Measurements from ENCODE around the gene CDH4. TPM values are rescaled to one million over a fixed set of nuclear protein-coding genes. Genes with fewer than 3 reads are reported as not detected.

The CDH4 gene
- total RNA-seq, 1 donor, result 0.18 TPM

GRCh38 chr20:61764471-61765025, 512.5 kb downstream of the CDH4 start:
- no peak for DNase-seq (ENCODE audit: low read depth)
- no peak overlapping the region for H3K4me3 ChIP-seq (ENCODE audit: low read depth, low read length)
- TF ChIP-seq, protein P1, sequence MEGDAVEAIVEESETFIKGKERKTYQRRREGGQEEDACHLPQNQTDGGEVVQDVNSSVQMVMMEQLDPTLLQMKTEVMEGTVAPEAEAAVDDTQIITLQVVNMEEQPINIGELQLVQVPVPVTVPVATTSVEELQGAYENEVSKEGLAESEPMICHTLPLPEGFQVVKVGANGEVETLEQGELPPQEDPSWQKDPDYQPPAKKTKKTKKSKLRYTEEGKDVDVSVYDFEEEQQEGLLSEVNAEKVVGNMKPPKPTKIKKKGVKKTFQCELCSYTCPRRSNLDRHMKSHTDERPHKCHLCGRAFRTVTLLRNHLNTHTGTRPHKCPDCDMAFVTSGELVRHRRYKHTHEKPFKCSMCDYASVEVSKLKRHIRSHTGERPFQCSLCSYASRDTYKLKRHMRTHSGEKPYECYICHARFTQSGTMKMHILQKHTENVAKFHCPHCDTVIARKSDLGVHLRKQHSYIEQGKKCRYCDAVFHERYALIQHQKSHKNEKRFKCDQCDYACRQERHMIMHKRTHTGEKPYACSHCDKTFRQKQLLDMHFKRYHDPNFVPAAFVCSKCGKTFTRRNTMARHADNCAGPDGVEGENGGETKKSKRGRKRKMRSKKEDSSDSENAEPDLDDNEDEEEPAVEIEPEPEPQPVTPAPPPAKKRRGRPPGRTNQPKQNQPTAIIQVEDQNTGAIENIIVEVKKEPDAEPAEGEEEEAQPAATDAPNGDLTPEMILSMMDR (IDR thresholded peaks at IDR 0.05; ENCODE audit: insufficient read depth, low read length), result no peak

DNA sequence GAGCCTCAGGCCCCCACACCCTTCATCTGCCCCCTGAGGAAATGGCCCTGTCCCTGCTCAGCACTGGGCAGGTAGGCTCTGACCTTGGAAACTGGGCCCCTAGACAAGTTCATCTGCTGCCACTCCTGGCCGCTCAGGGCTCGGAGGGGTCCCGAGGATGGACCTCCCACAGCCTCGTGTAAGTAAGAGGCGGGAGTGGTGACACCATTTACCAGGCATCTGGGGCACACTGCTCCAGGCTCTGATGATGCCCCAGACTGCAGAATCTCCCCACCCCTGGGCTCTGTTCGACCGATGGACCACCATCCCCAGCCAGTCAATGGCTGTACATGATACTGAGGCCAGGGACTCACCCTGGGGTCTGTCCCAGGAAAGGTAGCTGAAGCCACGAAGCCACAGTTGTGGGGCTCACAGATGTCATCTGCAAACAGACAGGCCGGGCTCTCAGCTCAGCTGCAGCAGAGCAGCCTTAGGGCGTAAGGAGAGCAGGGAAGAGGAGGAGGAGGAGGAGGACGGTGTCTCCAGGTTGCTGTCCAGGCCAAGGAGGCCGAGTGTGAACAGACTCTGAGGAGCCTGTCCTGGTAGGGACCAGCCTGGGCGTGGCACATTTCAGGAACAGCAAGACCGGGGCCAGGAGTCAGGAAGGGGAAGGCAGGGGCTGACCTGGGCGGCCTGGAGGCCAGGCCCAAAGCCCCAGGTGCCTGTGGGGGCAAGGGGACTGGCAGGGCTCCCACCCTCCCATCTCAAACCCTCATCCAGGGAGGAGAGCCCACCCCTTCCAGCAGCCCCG, 513.2 kb downstream of the CDH4 start:
- H3K4me3 ChIP-seq (ENCODE audit: low read depth, low read length), result no peak overlapping the region
- no peak for DNase-seq (ENCODE audit: low read depth)
- TF ChIP-seq, protein P1 (IDR thresholded peaks at IDR 0.05; ENCODE audit: insufficient read depth, low read length), result no peak

DNA sequence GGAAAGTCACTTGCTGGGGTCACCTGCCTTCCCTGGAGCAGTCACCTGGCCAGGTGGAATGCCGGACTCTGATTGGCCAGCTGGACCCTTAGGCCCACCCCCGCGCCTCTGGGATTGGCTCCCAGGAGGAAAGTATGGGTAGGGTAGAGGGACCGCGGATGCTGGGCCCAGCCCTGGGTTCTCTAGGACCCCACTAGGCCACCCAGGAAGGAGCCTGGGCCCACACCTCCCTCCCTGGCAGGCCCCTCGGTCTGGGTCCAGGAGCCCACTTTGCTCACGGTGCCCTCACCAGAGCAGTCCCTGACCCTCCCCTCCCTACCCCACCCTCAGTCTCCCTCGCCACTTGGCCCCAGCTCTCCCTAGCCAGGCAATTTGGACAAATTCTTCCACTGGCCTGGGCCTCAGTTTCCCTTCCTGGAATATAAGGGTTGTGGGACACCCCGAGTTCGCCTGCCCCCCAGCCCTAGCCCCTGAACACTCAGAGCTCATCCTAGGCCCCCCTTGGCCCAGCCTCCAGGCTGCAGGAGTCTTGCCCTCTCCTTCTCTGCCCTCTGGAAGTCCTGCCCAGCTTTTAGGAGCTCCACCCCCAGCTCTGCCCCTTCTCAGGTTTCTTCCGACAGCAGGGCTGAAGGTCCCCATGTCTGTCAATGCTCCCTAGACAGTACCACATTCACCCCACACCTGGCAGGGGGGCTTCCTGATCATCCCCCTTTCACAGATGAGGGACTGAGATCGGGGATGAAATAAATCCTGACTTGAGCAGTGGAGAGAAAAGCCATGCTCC, 514.0 kb downstream of the CDH4 start:
- no peak overlapping the region for H3K4me3 ChIP-seq (ENCODE audit: low read depth, low read length)
- DNase-seq (ENCODE audit: low read depth), result no peak
- TF ChIP-seq, protein P1 (IDR thresholded peaks at IDR 0.05; ENCODE audit: insufficient read depth, low read length), result no peak

- no peak overlapping the region for H3K4me3 ChIP-seq (ENCODE audit: low read depth, low read length)
- TF ChIP-seq, protein P1 (IDR thresholded peaks at IDR 0.05; ENCODE audit: insufficient read depth, low read length), result no peak
- DNase-seq (ENCODE audit: low read depth), result no peak
Observed at GRCh38 chr20:61766921-61767610, 515.0 kb downstream of the CDH4 start.

DNA sequence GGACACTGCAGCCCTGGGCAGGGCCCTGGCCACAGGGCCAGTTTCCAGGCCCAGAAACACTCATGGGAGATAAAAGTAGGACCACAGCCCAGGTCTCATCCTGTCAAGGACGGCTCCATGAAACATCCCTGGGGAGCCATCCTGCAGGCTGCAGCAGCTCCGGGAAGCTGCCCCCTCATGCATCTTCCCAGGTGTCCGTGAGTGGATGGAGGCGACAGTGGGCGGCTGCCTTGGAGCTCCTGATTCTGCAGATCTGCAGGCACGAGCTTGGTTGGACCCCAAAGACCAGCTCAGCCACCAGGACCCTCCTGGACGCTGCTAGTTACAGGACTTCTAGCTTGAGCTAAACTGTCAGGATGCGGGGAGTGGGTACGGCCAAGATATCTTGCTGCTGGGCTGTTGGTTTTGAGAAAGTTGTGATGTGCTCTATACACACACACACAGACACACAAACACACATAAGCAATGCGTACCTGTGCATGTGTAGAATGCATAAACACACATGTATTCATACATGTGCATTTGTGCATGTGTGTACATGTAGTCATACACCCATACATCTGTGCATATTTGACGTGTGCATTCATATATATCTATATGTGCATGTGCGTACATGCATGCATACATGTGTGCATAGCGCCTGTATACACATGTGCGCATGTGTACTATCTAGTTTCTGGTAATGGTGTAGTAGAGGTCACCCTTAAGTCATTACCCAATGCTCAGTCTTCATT, 515.9 kb downstream of the CDH4 start:
- DNase-seq (ENCODE audit: low read depth), result no peak
- TF ChIP-seq, protein P1 (IDR thresholded peaks at IDR 0.05; ENCODE audit: insufficient read depth, low read length), result no peak

More for the DNA sequence above, 515.9 kb downstream of the CDH4 start:
- no peak overlapping the region for H3K4me3 ChIP-seq (ENCODE audit: low read depth, low read length)
